HG03135 (cell line): Measurements from ENCODE around the gene HK3.

ENCODE experiments used
- ATAC-seq: cut with Tn5 transposase; IDR thresholded peaks from one replicate; pipeline ENCODE4 v1.9.1; 2021; ENCODE audit warnings: mild to moderate bottlenecking, moderate library complexity; ENCODE audit not compliant: unreplicated experiment

The HK3 gene

DNA sequence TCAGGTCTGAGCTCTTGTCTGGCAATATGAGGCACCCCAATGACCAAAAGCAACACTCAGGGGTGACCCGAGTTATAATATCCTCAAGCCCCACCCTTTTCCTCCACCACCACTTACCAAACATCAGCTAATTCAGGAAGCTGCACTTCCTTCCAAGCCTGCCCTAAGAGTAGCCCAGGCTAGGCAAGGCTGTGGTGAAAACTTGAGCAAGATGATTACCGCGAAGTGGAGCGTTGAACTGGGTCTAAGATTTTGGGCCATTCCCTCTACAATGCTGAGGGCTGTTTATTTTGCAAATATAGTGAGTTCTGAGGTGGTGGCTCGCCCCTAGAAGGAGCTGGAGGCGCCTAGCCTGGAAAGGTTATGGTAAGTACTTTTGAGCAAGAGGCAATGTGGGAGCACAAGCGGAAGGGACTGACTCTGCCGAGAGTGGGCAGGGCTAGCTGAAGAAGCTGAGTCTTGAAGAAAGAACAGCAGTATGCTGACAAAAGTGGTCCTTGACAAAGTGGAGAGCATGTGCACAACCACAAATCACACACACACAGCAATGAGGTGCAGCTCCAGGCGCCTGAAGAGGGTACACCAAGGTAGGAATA is at the start of gene HK3:
Gene HK3, minus strand, starts transcription at position 51 of the 596 bp plus-strand sequence. CDS start 3,187 bp downstream, outside the sequence.
- no peak for ATAC-seq

DNA sequence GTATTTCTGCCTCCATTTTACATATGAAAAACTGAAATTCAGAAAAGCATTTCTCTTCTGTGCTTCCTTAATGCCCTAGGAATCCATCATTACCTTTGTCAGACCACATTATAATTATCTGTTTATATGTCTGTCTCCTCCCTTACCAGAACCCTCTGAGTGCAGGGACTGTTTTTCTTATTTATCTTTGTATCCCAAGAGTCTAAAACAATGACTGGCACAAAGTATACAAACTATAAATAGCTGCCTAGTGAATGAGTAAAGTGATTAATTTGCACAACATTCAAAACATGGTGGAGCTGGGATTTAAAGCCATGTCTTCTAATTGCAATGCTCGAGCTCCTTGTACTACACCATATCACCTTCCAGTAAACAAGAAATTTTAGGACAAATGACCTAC is 49.3 kb upstream of the HK3 start:
- no peak for ATAC-seq

- ATAC-seq, result no peak
These were observed 48.7 kb upstream of the HK3 start for GRCh38 chr5:176947847-176948246.

GRCh38 chr5:176944268-176944667 is 45.1 kb upstream of the HK3 start:
- ATAC-seq, result no peak

GRCh38 chr5:176943816-176944215 is 44.7 kb upstream of the HK3 start:
- no peak for ATAC-seq

GRCh38 chr5:176941951-176942350 is 42.8 kb upstream of the HK3 start:
- ATAC-seq, result no peak

- ATAC-seq, result no peak
These were observed 39.3 kb upstream of the HK3 start for GRCh38 chr5:176938472-176938871.

GRCh38 chr5:176935017-176935416 is 35.9 kb upstream of the HK3 start:
- ATAC-seq, result no peak

DNA sequence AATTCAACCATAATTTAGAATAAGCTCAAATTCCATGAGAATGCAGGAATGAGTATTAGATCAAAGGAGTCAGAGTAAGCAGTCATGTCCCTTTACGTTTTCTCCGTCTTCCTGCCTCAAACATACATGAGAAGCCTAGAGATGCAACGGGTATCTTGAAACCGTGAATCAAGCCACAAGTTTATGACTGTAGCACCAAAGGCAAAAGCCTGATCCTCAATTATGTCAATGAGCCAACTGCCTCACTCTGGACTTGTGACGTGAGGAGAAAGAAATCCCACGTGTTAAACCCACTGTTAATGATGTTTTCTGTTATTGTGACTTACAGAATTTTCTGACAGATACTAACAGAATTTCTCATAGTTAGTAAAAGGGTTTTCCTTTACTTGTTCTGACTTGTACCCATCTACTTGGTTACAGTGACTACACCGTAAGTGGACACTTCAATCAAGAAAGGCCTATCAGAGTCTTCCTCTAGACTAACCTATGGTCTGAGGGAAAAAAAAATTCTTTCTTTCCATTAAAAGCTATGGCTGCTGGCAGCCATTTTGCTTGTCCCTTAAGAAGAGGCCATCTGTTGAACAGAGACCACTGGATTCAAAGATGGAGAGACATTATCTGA is 35.3 kb upstream of the HK3 start:
- ATAC-seq, result no peak

DNA sequence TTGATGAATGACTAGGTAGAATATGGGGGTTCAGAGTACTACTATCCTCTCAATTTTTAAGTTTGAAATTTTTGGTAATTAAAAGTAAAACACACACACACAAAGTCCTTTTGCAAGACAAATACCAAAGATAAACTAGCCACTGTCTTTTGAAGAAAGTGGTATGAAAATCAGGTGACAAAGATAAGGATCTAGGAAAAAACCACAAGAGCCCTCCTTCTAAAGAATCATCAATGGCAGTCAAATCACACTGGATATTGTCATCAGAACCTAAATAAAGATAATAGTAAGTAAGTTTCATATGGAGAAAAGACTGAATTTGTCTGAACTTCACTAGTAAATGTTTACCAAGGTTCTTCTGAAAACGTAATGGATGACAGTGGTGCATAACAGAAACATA is 30.5 kb upstream of the HK3 start:
- ATAC-seq, result no peak

DNA sequence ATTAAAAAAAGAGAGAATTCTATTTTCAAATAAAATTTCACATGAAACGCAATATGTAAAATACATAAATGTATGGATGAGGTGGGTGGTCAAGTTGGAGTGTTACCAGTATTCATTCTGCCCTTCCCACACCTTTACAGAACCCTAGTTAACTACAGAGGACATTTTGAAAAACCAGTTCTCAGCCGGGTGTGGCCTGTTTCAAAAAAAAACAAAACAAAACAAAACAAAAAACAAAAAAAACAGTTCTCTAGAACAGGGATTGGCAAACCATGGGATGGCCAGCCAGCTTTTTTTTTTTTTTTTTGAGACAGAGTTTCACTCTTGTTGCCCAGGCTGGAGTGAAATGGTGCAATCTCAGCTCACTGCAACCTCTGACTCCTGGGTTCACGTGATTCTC is 28.4 kb upstream of the HK3 start:
- no peak for ATAC-seq

DNA sequence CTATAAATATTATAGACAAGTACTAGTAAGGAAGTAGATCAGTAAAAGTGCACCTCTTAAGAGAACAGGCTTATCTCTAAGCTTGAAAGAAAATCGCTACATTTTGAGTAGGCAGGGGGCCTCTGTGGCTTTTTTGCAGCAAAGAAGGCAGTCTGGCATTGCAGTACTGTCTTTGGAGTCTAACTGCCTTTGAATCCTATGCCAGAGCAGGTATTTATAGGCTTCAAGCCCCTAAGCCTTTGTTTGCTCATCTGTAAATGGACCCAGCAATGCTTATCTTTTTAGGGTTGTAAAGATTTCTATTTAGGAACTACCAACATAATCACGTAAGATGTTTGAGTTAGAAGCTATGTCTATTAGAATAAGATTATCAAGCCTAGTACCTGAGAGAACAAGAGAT is 23.7 kb upstream of the HK3 start:
- no peak for ATAC-seq

DNA sequence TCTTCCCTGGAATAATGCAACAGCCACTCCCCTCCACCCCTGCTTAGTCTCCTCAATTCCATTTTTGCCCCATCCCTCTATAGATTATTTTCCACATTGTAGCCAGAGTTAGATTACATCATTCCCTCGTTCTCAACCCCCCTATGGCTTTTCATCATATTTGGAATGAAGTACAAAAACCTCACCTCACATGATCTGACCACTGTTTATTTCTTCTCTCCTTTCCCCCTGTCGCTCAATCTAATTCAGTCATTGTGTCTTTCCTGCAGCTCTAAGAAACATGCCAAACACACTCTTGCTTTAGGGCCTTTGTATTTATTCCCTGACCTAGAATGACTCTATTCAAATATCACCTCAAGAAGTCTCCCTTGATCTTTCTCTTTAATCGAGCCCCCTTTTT is 22.6 kb upstream of the HK3 start:
- ATAC-seq, result no peak

GRCh38 chr5:176918613-176919012 is 19.5 kb upstream of the HK3 start:
- ATAC-seq, result no peak

DNA sequence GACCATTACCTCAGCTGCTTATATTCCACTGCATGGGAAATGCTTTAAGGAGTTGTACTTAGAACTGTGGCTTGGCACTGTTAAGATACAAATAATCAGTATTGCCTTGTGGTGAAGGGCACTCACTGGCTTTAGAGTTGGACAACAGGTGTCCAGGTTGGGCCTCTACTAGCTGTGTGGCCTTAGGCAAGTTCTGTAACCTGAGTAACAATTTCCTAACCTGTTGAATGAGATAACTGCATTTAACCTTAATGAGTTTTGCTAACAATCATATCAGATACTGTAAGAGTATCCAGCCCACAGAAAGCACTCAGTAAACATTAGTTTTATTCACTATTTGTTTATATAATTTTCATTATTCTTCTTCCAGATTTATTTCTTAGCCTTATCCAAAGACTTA is 17.2 kb upstream of the HK3 start:
- ATAC-seq, result no peak

GRCh38 chr5:176915906-176916305 is 16.8 kb upstream of the HK3 start:
- no peak for ATAC-seq

DNA sequence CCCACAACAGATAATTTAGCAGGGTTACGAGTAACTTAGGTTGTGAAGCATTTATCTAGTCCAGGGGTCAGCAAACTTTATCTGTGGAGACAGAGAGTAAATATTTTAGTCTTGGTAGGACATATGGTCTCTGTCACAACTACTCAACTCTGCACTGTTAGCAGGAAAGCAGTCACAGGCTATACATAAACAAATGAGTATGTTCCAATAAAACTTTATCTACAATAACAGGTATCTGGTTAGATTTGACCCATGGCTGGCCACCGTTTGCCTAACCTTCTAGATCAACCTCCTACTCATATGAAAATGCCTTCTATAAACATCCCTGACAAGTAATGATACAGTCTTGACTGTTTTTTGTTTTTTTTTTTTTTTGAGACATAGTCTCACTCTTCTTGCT is 13.0 kb upstream of the HK3 start:
- no peak for ATAC-seq

GRCh38 chr5:176908675-176909368 is 9.7 kb upstream of the HK3 start:
- no peak for ATAC-seq

GRCh38 chr5:176906796-176907195 is 7.7 kb upstream of the HK3 start:
- ATAC-seq, result no peak

DNA sequence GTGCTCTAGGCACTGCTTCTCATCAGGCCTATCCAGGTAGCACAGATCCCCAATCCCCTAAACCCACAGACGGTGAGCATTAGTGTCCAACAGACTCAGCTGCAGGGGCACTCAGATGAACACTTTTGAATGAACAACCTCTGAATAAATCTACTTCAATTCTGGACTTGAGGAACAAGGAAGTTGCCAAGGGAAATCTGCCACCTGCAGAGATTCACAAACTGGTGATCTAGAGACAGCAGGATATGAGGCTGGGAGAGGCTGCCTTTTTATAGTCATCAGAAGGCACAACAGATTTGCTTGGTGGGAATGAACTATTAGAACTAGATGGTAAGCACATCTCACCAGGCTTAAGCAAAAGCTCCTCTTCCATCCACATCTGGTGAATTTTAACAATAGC is 7.0 kb upstream of the HK3 start:
- ATAC-seq, result no peak

- no peak for ATAC-seq
These were observed 5.1 kb upstream of the HK3 start for GRCh38 chr5:176904276-176904675.

GRCh38 chr5:176902911-176903664 is 3.9 kb upstream of the HK3 start:
- no peak for ATAC-seq
